ENCODE results near the gene WDR20. TPM values are rescaled to one million over a fixed set of nuclear protein-coding genes. Genes with fewer than 3 reads are reported as not detected.

The WDR20 gene
- total RNA-seq, 2 donors from 2014 or later: 12.2 to 15.5 TPM

DNA sequence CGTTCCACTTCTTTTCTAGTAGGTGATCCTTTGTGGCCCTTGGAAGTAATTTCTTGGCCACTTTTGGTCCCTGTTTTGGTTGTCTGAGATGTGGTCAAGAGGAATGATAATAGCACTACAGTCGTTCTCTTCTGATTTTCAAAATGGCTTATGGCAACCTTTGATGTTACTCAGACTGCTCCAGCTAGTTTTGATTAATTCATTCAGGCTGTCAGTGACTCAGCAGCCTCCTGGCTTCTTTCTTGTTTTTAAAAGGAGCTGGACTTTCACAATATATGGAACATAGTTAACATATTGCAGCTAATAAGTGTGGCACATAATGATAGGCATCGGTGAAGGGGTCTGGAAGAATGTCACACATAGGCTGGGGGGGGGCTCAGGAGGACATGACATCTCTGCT lies 47.3 kb downstream of the WDR20 start:
- TF ChIP-seq POLR2A (IDR thresholded peaks at IDR 0.05): no peak
- TF ChIP-seq, protein P1, sequence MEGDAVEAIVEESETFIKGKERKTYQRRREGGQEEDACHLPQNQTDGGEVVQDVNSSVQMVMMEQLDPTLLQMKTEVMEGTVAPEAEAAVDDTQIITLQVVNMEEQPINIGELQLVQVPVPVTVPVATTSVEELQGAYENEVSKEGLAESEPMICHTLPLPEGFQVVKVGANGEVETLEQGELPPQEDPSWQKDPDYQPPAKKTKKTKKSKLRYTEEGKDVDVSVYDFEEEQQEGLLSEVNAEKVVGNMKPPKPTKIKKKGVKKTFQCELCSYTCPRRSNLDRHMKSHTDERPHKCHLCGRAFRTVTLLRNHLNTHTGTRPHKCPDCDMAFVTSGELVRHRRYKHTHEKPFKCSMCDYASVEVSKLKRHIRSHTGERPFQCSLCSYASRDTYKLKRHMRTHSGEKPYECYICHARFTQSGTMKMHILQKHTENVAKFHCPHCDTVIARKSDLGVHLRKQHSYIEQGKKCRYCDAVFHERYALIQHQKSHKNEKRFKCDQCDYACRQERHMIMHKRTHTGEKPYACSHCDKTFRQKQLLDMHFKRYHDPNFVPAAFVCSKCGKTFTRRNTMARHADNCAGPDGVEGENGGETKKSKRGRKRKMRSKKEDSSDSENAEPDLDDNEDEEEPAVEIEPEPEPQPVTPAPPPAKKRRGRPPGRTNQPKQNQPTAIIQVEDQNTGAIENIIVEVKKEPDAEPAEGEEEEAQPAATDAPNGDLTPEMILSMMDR (IDR thresholded peaks at IDR 0.05): no peak

GRCh38 chr14:102187568-102188001 lies 47.9 kb downstream of the WDR20 start:
- DNase-seq (peak in 2 of 4 donors; percentile 12 to 23), ATAC-seq (peak; percentile 28)
- TF ChIP-seq, protein P1 (IDR thresholded peaks at IDR 0.05): no peak
- no peak for TF ChIP-seq POLR2A (IDR thresholded peaks at IDR 0.05)
- intact Hi-C loops (cut with DNase I): no loop called here
- no peaks in the 10 kb centered on the region for H3K27me3 ChIP-seq
- H3K4me3 ChIP-seq: no peak overlapping the region
- H3K9me3 ChIP-seq: no peaks in the 10 kb centered on the region
- H3K36me3 ChIP-seq (replicated peaks in 1 of 2; ENCODE audit: insufficient read depth in 1 of 2, low read depth in 2 of 2): no peaks in the 10 kb centered on the region
- peak overlapping the region in 3 of 4 donors; percentile 40 to 67 (median 61) for H3K27ac ChIP-seq
- WGBS, 2 donors: 52% methylated on average over 4 of the region's 4 CpGs
- peaks cover 62% of the 10 kb centered on the region for H3K4me1 ChIP-seq

More for the DNA sequence above, 47.3 kb downstream of the WDR20 start:
- 27 to 40% methylated on average over 3 of the region's 3 CpGs for WGBS, 2 donors
- H3K36me3 ChIP-seq (replicated peaks in 1 of 2; ENCODE audit: insufficient read depth in 1 of 2, low read depth in 2 of 2): no peaks in the 10 kb centered on the region
- intact Hi-C loops (cut with DNase I): no loop called here
- peak overlapping the region in 3 of 4 donors; percentile 40 to 67 (median 61) for H3K27ac ChIP-seq
- H3K4me3 ChIP-seq: no peak overlapping the region
- H3K4me1 ChIP-seq: peaks cover 62% of the 10 kb centered on the region
- no peaks in the 10 kb centered on the region for H3K9me3 ChIP-seq
- peak; percentile 54 for ATAC-seq
- no peaks in the 10 kb centered on the region for H3K27me3 ChIP-seq
- DNase-seq: peak in 1 of 4 donors; percentile 25

DNA sequence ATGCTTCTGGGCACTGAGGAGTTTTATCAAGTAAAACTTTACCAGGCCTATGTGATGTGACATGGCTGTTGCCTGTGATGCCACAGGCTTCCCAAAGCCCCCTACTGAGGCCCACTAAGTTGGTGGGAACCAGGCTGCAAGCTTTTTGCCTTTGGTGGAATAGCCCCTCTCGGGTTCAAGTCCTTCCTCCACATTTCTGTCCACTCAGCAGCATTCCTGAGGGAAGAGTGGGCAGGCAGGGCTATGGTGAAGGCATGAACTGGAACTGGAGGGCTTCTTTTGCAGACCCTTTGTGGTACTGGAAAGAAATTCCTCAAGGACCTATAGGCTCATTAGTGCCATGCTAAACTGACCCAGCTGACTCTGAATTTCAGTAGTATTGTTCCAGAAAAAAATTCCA lies 48.5 kb downstream of the WDR20 start:
- WGBS, 2 donors: 84 to 86% methylated on average over 1 of the region's 1 CpG
- H3K4me1 ChIP-seq: peaks cover 56% of the 10 kb centered on the region
- no peaks in the 10 kb centered on the region for H3K27me3 ChIP-seq
- peak overlapping the region in 2 of 4 donors; percentile 40 to 67 for H3K27ac ChIP-seq
- ATAC-seq (no peak), DNase-seq (no peak)
- no peak overlapping the region for H3K4me3 ChIP-seq
- H3K36me3 ChIP-seq (replicated peaks in 1 of 2; ENCODE audit: insufficient read depth in 1 of 2, low read depth in 2 of 2): no peaks in the 10 kb centered on the region
- TF ChIP-seq, protein P1 (IDR thresholded peaks at IDR 0.05): no peak
- no peak for TF ChIP-seq POLR2A (IDR thresholded peaks at IDR 0.05)
- intact Hi-C loops (cut with DNase I): no loop called here
- H3K9me3 ChIP-seq: no peaks in the 10 kb centered on the region

DNA sequence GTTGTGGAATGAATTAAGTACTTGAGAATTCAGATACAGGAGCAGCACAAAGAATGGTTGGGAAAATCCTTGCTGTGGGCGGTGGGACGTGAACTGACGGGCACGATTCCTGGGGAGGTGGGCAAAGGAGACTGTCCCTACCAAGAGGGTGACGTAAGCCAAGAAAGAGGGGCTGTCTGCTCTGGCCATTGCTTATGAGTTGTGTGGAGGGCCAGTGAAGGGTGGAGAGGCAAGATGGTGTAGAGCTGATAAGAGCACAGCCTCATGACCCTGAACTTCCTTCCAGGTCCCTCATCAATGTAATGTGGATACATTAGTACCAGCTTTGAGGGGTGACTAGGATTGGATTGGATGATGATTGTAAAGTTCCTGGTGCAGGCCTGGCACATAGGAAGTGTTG lies 50.2 kb downstream of the WDR20 start:
- no peaks in the 10 kb centered on the region for H3K27me3 ChIP-seq
- TF ChIP-seq, protein P1 (IDR thresholded peaks at IDR 0.05): no peak
- no peak for TF ChIP-seq POLR2A (IDR thresholded peaks at IDR 0.05)
- H3K27ac ChIP-seq: peak overlapping the region in 1 of 4 donors; percentile 44
- H3K9me3 ChIP-seq: no peaks in the 10 kb centered on the region
- intact Hi-C loops (cut with DNase I): no loop called here
- ATAC-seq: no peak
- H3K4me1 ChIP-seq: peaks cover 53% of the 10 kb centered on the region
- H3K36me3 ChIP-seq (replicated peaks in 1 of 2; ENCODE audit: insufficient read depth in 1 of 2, low read depth in 2 of 2): no peaks in the 10 kb centered on the region
- 94 to 95% methylated on average over 5 of the region's 5 CpGs for WGBS, 2 donors
- no peak for DNase-seq
- no peak overlapping the region for H3K4me3 ChIP-seq

DNA sequence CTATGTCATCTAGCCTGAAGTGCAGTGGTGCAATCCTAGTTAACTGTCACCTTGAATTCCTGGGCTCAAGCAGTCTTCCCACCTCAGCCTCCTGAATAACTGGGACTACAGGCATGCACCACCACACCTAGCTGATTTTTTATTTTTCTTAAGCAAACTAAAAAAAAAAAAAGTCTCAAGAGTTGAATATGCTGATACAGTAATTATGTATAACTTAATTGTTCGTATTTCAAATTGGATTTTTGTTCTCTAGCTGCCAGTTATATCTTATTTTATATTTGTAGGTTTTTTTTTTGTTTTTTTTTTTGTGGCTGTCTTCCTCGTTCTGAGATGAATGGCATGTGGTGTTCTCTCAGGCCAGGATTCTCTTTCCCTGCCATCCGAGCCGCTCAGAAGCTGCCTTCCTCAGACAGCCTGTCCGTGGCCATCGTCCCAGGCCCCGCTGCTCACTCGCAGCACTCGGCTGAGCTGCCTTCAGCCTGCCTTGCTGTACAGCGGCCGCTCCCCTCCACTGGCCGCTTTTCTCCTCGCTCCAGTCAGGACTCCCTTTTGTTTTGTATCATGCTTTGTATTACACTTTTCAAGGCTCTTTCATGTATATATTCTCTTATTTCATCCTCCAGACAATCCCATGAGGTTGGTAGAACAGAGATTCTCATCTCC lies 53.3 kb downstream of the WDR20 start:
- DNase-seq: no peak
- Histone ChIP-seq H3K4me3 (no peak overlapping the region), H3K27me3 (no peaks in the 10 kb centered on the region), H3K36me3 (replicated peaks in 1 of 2; ENCODE audit: insufficient read depth in 1 of 2, low read depth in 2 of 2) (no peaks in the 10 kb centered on the region), H3K9me3 (no peaks in the 10 kb centered on the region), H3K4me1 (peaks cover 37% of the 10 kb centered on the region), H3K27ac (no peak overlapping the region)
- TF ChIP-seq, protein P1 (IDR thresholded peaks at IDR 0.05): no peak
- TF ChIP-seq POLR2A (IDR thresholded peaks at IDR 0.05): no peak
- WGBS, 2 donors: 88% methylated on average over 13 of the region's 13 CpGs
- ATAC-seq: no peak
- intact Hi-C loops (cut with DNase I): no loop called here
